ENCODE data around the gene CARD19.

CARD19 gene, protein sequence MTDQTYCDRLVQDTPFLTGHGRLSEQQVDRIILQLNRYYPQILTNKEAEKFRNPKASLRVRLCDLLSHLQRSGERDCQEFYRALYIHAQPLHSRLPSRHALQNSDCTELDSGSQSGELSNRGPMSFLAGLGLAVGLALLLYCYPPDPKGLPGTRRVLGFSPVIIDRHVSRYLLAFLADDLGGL

DNA sequence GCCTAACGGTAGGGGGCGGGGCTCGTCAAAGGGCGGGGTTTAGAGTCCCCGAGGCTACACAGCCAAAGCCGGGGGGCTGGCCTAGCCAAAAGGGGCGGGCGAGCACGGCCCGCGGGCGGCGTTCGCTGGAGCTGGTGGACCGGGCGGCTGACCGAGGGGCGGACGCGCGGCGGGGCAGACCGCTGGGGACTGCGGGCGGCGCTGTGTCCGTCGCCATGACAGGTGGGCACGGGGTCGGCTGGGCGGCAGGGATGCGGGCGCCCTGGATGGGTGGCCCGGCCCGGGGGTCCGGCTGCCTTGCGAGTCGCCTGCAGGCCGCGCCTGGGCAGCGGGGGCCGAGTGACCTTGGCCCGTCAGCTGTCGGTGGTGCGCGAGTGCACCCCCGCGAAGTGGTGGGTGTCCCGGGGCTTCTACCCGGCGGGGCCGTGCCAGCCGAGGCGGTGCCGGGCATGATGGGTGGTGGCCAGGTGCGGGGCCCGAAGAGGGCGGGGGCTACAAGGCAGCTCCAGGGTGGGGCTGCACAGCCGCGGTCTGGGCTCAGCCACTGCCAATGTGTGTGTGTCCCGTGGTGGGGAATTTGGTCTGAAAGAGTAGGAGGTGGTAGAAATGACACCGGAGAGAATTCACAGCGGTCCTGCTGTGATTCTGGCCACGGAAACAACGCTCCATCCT lies at the start of gene CARD19:
CARD19 (plus strand) TSS at position 87 of the 672 bp plus-strand sequence; CDS start at position 216, 129 bp downstream.
- peak in 1 of 2 experiments; percentile 31 for DNase-seq

DNA sequence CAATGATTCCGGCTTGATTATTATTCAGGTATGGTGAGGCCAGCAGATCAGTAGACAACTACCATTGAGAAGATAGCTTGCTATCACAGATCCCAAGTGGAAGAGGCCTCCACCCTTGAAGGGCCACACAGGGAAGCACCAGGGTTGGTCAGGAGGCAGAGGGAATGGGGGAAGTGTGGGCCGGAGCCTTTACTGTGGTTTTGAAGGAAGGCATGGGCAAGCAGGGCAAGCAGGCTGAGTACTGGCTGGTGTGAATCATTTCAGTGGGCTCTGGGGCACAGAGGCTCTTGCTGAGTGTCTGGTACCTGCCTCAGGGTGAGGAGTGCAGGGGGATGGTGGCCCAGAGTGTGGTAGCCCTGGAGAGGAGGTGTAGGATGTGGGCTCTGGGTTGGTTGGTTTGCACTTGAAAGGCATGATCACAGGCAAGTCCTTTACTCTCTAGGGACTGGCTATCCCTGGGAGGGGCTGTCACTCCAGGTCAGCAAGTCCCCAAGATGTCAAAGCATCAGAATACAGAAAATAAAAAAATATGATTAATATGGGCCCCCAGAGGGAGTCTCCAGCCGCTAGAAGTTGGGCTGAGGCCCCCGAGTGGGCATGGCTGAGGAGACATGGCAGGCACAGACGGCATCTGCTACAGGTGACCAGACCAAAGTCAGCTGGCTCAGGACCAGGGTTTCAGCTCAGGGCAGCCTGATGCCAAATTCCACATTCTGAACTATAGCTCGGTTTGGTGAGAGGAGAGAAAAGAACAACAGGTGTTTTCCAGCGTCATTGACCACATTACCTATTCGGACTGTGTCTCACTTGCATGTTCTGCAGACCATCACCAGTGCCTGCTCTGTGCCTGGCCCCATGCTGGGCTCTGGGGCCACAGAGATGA lies 47.2 kb upstream of the CARD19 start:
- DNase-seq = no peak

DNA sequence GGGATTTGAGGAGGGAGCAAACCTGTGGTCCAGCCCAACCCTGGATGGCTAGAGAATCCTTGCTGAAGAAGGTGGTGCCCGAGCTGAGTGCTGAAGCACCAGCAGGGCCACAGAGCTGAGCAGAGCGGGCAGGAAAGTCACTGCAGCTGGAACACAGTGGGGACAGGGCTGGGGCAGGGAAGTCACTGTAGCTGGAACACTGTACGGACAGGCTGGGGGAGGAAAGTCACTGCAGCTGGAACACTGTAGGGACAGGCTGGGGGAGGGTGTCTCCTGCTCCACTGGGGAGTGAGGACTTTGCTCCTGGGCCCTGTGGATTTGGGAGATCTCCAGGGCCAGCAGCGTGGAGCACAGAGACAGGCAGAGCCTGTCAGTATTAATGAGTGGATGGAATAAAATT lies 46.5 kb upstream of the CARD19 start:
- DNase-seq = no peak

DNA sequence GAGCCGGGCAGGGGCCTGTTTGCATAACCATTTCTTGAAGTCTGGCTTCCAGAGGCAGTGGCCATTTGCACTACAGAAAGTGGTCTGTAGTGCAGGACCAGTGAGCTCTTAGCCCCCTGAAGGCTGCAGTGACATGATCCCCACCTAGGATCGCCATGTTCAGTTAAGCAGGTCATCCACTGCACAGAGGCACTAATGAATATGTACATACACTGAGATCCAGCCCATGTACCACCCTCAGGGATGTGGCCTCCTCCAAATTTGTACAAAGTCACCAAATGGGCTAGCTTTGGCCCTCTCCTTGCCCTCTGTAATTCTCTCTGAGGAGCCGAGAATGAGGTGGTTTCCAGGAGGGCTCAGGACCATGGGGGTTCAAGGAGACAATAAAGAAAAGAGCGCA lies 45.8 kb upstream of the CARD19 start:
- no peak for DNase-seq

DNA sequence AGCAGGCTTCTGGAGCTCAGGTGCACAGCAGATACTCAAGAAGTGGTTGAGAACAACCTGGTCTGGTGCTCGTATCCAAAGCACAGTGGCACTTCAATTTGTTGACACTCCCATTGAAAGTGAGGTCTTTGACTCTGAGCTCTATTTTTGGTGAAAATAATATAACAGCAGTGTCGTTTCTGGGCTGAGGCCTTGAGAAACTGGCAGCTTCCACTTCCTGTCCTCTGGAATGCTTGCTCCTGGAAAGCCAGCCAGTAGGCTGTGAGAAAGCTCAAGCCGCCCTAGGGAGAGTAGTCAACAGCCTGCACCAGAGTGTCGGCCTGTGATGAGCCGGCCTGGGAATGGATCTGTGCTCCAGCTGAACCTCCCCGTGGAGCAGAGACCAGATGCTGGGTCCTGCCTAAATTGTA lies 44.3 kb upstream of the CARD19 start:
- DNase-seq = no peak

DNA sequence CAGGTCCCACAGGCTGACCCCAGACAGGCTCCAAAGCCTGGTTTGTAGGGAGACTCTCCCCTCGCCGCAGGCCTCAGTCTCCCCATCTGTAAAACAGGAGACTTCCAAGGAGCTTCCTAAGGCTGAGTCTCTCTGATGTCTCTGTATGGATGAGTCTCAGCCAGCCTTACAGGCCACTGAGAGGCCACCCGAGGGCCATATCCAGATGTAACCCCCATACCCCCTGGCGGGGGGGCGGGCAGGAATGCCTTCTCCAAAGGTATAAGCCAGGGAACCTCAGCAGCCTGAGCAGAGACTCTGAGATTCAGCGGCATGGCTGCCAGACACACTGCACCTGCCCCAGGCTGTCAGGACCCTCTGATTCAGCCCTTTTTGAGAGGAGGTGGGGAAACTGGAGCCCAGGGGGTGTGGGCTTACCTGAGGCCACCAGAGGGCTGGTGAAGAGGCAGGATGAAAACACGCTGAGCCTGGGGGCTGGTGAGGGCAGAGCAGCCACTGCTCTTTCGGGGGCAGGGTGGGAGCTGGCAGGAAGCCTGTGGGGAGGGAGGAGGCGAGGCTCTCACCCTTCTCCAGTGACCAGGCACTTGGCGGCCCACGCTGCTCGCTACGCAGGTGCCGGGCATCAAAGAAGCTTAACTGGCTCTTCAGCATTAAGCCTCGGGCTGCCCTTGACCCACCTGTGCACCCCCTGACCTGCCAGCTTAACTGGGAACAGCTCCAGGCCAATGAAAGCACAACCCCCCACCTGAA lies 43.1 kb upstream of the CARD19 start:
- DNase-seq = no peak

DNA sequence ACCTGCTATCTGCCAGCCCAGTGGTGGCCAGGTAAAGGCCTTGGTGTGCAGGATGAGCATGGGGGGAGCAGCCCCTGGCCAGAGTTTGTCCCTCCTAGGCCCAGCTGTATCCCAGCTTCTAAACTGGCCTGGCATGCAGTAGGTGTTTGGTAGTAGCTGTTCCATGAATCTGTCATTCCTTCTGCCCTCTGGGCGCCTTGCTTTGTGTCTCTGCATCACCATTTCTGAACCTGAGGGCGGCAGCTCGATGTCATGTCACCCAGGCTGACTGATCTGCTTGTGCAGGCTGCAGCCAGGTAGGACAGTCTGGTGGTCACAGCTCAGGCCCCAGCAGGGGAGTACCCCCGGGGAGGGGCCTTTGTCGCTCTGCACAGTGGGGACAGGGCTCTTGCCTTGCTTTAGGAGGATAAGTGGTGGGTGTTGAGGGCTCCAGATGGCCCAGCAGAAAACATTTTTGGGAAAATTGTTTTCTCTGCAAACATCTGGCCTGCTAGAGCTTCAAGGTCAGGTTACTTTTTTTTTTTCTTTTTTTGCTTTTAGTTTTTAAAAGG lies 42.2 kb upstream of the CARD19 start:
- no peak for DNase-seq

DNA sequence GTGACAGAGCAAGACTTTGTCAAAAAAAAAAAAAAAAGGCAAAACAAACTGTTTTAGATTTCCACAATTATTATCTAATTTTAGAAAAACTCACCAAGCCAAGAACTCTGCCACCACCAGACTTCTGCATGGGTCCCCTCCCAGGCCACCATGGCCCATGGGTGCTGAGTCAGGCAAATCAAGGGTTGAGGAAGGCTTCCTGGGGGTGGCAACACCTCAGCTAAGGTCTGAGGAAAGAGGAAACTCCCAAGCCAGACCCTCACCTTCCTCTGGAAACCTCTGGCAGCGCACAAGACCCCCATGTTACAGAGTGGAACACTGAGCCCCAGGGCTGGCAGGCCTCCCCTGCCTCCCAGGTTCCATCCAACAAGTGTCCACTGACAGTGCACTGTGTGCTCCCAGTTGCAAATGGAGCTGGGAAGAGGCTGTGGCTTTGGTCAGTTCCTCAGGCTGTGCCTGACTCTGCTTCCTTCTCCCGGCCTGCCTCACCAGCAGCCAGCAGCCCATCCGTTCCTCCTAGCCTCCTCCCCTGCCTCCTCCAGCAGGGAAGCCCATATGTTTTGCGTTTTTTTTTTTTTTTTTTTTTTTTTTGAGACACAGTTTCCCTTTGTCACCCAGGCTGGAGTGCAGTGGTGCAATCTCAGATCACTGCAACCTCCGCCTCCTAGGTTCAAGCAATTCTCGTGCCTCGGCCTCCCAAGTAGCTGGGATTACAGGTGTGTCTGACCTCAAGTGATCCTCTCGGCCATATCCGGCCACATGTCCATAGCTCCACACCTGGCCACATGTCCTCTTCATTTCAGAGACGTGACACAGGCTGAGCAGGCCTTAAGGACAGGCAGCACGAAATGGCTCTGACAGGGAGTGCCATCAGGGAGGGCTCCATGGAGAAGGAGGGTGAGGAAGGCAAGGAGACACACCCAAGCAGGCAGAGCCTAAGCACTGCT lies 41.0 kb upstream of the CARD19 start:
- no peak for DNase-seq

DNA sequence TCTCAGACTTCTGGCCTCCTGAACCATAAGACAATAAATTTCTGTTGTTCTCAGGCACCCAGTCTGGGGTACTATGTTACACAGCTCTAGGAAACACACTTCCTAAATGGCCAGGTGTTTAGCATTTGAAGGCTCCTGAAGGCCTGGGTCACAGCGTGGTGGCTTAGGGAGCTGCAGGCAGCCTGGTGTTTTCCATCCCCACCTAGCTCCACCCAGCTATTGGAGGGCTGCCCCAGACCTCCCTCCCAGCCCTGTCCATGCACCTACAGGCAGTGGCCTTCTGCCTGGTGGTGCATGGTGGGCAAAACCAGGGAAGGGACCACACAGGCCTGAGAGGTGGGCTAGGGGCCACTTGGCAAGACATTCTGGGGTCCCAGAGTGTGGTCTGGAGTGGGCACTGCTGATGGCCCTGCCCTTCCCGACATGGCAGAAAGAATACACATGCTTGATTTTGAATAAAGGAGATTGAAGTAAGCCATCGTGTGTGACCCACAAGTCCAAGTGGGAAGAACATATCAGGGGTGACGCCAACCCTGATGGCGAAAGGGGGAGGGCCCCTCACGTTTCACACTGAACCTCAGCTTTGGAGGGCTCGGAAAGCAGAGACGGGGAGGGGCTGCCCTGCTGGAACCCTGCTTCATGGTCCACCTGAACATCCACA lies 38.8 kb upstream of the CARD19 start:
- DNase-seq = no peak

DNA sequence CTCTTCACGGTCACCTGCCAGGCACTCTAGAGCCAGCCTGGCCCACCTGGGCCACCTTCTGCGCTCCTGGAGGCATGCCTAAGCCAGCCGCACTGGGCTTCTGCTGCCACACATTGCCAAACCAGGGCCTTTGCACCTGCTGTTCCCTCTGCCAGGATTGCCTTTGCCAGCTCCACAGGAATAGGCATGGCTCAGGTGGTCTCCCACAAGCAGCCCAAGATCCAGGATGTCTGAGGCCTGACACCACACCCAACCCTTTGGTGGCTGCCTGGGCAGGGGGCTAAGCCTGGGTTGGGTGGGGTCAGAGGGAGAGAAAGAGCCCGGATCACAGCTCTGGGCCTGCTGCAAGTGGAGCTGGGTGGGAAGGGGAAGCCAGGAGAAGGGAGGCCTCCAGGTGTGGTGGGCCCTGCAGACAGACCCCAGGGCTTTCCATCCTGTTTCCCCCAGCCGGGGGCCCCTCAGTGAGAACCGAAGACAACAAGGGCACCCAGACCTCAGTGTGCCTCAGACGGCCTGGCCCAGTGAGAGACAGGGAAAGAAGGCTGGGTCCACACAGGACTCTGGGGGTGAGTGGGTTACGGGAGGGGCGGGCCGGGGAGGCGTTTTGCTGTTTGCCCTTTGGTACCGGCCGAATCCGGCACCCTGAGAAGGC lies 38.2 kb upstream of the CARD19 start:
- no peak for DNase-seq

DNA sequence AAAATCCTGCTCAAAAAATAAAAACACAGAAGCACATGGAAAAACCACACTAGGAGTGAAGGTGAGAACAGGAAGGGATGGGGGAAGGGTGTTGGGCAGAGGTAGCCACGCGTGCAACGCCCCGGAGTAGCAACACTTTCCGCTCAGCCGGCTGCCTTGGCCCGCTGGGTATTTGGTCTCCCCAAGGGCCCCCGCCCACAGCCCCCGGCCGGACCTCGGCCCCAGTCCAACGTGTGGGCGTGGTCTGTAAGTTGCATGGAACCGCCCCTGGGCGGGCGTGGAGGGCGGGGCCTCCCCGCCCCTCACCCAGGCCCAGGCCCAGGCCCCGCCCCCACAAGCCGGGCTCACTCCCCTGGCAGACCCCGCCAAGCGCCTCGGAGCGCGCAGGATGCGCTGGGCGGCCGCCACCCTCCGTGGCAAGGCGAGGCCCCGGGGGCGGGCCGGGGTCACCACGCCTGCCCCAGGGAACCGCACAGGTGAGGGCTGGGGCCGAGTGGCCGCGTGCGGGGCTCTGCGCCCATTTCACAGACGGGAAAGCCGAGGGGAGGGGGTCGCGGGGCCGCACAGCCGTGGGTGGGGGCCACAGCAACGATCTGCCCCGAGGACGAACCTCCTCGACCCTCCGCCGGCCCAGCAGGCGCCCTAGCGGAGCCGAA lies 37.5 kb upstream of the CARD19 start, which contains the start of gene SUSD3:
SUSD3 (plus strand) TSS at position 347 of the 656 bp plus-strand sequence; CDS start at position 389, 42 bp downstream.
- no peak for DNase-seq

DNA sequence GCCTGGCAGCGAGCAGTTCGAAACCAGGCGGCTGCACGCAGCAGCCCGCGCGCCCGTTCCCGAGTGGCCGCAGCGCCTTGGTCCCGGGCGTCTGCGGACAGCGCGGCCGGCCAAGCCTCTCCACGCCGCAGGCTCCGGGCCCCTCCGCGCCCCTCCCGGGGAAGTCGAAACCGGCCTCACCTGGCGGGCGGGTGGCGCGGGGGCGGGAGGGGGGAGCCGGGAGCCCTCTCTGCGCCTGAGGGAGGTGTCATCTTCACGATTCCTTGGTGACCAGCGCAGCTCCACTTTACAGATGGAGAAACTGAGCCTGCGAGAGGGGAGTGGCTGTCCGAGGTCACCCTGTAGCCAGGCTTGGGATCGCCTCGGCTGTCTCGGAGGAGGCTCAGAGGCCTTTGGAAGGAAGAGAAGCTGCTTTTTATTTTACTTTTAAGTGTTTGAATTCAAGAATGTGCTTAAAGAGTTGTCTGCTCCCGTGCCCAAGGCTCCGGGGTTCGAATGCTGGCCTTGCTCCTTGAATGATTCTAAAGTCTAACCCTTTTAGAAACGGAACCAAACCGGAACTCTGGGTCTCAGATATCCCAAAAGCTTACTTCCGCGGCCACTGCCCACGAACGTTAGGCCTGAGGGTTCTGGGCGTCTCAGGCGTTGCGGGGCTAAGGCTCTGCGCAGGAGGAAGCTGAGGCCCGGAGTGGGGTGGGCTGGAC lies 36.9 kb upstream of the CARD19 start:
- no peak for DNase-seq

DNA sequence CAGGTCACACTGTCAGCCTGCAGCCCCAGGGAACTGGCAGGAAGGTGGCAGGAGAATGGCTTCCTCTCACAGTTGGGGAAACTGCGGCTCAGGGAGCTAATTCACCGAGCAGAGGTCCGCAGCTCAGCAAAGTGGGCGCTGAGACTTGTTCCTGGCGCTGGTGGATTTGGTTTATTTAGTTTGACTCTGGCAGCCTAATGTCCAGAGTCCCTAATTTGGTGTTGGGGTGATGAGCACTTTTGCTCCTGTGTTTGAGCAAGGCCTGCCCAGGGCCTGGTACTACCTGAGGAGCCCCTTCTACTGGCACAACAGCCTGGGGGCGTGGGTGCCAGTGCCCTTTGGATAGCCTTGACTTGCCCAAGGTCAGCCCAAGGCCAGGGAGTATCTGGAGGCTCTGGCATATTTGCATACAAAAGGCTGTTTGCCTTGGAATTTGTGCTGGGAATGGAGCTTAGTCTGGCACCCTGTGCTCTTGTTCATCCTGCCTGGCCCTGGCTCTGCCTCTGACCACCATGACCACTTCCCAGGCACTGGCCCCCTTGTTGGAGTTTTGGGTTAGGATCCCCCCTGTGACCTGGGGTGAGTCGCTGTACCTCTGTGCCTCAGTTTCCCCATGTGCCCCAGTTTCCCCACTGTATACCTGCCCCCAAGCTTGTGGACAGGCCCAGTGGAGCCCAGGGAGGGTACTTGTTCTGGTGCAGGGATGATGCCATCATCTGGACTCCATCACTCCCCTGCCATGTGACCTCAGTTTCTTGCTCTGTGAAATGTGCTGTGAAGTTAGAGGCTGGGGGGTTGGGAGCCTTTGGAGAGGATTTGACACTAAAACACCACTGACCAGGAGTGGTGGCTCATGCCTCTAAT lies 36.1 kb upstream of the CARD19 start:
- DNase-seq = no peak

DNA sequence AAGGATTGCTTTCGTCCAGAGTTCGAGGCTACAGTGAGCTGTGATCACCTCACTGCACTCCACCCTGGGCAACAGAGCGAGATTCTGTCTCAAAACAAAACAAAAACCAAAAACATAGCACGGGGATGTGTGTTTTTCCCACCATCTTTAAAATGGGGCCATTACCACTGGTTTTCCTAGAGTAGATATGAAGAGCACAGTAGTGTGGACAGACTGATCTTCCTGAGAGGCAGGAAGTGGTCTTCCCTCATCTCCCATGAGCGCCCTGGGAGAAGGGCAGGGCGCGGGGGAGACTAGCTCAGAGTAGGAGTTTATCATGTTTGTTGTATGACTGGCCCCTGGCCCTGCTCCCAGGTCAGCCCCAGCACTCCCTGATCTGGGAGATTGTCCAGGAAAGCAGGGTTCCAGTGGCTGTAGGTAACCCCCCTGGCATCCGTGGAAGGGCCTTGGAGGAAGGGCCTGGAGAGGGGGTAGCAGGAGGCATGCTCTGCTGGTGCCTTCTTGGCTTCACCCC lies 35.2 kb upstream of the CARD19 start:
- no peak for DNase-seq

DNA sequence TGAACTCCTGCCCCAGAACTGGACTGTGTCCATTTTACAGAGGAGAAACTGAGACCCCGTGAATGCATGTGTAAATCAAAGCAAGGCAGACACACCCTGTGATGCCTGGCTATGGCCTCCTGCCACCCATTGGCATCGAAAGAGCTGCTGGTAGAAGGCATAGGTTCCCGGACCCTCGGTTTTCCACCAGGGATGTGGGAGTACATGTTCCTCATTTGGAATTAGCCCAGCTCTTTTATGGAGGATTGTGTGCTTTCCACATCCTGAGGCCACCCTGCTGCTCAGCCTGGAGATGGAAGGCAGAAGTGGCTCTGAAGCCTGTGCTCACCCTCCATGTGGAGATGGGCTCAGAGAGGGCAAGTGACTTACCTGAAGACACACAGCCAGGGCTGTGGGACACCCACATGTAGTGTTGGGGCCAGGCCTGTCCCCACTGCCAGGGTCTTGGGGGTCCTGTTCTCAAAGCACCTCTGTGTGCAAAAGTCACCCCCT lies 34.7 kb upstream of the CARD19 start:
- no peak for DNase-seq

DNA sequence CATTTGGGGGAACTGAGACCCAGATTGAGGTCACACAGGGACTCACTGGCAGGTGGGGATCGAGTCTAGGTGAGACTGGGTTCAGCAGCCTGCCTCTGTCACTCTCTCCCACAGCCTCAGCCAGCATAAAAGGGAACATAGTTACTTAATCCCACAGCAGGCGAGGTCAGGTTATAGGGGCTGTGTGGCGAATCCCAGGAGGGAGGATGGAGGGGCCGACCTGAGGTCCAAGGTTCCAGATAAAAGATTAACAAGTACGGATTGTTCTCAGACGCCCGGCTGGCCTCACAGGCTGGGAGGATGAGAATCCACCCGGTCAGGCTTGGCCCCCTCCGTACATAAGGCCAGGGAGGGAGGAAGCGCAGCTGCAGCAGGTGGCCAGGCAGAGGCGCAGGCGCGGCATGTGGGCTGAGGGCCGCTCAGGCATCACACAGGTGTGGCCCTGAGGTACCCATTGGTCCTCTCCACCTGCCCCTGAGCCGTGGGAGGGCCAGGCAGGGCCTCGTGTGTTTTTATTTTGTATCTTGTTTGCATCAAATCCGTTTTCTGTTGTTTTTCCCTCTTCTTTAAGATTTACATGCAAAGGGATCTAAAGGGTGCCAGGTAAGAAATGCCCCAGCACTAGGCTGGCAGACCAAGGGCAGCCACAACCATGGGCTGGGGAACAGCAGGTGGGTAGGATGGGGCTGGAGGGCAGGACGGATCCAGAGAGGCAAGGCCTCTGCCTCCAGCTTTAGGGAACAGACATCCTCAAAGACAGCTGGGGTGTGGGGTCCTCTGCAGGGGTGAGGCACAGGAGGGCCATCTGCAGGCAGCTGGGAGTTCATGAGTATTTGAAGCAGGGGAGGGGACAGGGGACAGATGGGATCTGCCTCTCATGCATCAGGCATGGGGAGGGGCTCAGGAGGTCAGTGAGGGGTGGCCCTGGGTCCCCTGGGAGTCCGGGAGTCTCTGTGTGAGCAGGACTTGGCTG lies 33.9 kb upstream of the CARD19 start:
- DNase-seq = peak; percentile 38 to 61
